Measurements from ENCODE around the gene SZRD1.

The SZRD1 gene

DNA sequence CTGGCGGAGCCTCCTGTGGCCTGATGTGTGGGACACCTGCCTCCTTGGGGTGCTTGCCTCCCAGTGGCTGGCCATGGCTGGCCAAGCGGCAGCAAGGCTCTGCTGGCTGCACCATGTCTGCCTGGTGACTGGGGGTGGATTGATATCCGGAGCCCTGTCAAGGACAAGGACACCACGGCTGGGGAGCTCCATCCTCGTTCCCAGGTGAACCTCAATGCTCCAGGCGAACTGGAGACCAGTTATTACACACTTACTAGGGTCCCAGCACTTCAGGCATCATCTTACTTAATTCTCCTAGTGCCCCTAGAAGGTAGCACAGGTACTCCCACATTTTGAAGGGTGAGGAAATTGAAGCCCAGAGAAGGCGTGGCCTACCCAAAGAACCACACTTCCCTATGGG lies 55.0 kb downstream of the SZRD1 start:
- WGBS (ENCODE audit: insufficient coverage, insufficient read length) = no CpG with 5 or more reads among the region's 7 CpGs
- Histone ChIP-seq H3K4me3 (ENCODE audit: low read length) (no peak overlapping the region), H3K27ac (ENCODE audit: low read length) (no peak overlapping the region), H3K4me1 (ENCODE audit: control insufficient read depth, insufficient read depth, low read length) (no peaks in the 10 kb centered on the region), H3K9me3 (ENCODE audit: control insufficient read depth, insufficient read depth, low read length) (no peaks in the 10 kb centered on the region), H3K36me3 (ENCODE audit: control insufficient read depth, insufficient read depth, low read length) (no peaks in the 10 kb centered on the region), H3K27me3 (ENCODE audit: control insufficient read depth, insufficient read depth, low read length) (no peaks in the 10 kb centered on the region)
- no peak for DNase-seq (ENCODE audit: low read depth, low spot score)

DNA sequence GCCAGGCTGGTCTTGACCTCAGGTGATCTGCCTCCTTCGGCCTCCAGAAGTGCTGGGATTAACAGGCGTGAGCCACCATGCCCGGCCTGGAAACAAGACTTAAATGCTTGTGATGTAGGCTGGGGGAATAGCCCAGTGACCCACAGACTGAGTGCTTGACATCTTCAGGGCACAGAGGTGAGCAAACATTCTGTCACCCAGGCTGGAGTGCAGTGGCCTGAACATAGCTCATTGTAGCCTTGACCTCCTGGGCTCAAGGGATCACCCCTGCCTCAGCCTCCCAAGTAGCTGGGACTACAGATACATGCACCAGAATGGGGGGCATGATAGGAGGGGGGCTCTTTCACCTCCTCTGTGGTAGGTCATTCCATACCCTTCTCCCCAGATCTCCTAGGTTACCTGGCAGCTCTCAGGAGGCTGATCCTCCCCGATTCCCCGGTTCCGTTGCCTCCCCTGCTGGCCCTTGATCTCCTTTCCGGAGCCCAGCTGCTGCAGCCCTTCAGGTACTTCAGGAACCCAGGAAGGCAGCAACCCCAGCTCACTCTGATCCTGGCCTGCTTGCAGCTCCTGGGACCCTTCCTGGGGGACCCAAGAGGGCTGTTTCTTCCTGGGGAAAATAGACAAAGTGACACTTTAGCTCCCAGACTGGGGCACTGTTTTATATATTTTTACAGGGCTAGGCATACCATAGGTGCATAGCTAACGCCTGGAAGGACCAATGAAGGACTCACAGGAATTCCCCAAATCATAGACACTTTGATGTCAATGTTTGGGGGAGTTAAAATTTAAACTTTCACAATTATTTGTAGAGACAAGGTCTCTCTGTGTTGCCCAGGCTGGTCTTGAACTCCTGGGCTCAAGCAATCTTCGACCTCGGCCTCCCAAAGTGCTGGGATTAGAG lies 58.3 kb downstream of the SZRD1 start:
- WGBS (ENCODE audit: insufficient coverage, insufficient read length) = no CpG with 5 or more reads among the region's 10 CpGs

DNA sequence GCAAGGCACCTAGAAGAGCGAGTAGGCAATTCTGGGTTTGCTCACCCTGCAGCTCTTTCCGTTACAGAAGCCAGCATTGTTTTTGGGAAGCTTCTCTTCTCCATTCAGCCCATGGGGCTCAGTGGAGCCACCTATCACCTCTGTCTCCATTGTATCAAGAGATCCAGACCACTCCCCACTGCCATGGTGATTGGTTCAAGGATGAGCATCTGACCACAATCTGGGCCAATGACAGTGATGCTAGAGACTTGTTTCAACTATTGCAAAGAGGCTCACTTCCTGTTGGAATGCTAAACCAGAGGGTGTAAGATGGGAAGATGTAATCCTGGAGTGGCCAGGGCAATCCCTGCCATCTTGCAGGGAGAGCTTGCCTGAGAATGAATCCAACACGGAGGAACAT lies 63.6 kb downstream of the SZRD1 start:
- no peaks in the 10 kb centered on the region for H3K27me3 ChIP-seq (ENCODE audit: control insufficient read depth, insufficient read depth, low read length)
- WGBS (ENCODE audit: insufficient coverage, insufficient read length) = no CpG with 5 or more reads among the region's 3 CpGs
- H3K36me3 ChIP-seq (ENCODE audit: control insufficient read depth, insufficient read depth, low read length) = no peaks in the 10 kb centered on the region
- DNase-seq (ENCODE audit: low read depth, low spot score) = no peak
- no peaks in the 10 kb centered on the region for H3K9me3 ChIP-seq (ENCODE audit: control insufficient read depth, insufficient read depth, low read length)
- H3K27ac ChIP-seq (ENCODE audit: low read length) = no peak overlapping the region
- no peaks in the 10 kb centered on the region for H3K4me1 ChIP-seq (ENCODE audit: control insufficient read depth, insufficient read depth, low read length)
- no peak overlapping the region for H3K4me3 ChIP-seq (ENCODE audit: low read length)

More for the DNA sequence above, 58.3 kb downstream of the SZRD1 start:
- Histone ChIP-seq H3K9me3 (ENCODE audit: control insufficient read depth, insufficient read depth, low read length) (no peaks in the 10 kb centered on the region), H3K4me3 (ENCODE audit: low read length) (no peak overlapping the region), H3K27me3 (ENCODE audit: control insufficient read depth, insufficient read depth, low read length) (no peaks in the 10 kb centered on the region), H3K36me3 (ENCODE audit: control insufficient read depth, insufficient read depth, low read length) (no peaks in the 10 kb centered on the region), H3K4me1 (ENCODE audit: control insufficient read depth, insufficient read depth, low read length) (no peaks in the 10 kb centered on the region), H3K27ac (ENCODE audit: low read length) (no peak overlapping the region)
- DNase-seq (ENCODE audit: low read depth, low spot score) = no peak

DNA sequence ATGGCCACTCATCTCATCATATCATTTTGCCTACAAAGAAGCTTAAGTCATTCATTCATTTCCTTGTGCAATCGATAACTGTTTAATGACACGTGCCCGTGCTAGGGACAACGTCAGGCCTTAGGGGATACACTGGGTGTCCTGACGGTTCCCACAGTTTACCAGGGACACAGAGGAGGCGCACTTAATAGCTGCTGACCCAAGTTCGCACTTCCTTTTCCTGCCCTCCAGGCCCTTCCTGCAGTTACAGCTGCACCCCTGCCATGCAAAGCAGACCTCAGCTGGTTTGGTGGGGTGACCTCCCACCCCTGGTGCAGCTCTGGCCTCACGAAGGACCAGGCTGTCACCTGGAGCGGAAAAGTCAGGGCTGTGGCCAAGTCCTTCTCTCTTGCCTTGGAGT lies 66.0 kb downstream of the SZRD1 start:
- Histone ChIP-seq H3K4me1 (ENCODE audit: control insufficient read depth, insufficient read depth, low read length) (no peaks in the 10 kb centered on the region), H3K36me3 (ENCODE audit: control insufficient read depth, insufficient read depth, low read length) (no peaks in the 10 kb centered on the region), H3K4me3 (ENCODE audit: low read length) (no peak overlapping the region), H3K27me3 (ENCODE audit: control insufficient read depth, insufficient read depth, low read length) (no peaks in the 10 kb centered on the region), H3K27ac (ENCODE audit: low read length) (no peak overlapping the region), H3K9me3 (ENCODE audit: control insufficient read depth, insufficient read depth, low read length) (no peaks in the 10 kb centered on the region)
- no CpG with 5 or more reads among the region's 9 CpGs for WGBS (ENCODE audit: insufficient coverage, insufficient read length)
- no peak for DNase-seq (ENCODE audit: low read depth, low spot score)

DNA sequence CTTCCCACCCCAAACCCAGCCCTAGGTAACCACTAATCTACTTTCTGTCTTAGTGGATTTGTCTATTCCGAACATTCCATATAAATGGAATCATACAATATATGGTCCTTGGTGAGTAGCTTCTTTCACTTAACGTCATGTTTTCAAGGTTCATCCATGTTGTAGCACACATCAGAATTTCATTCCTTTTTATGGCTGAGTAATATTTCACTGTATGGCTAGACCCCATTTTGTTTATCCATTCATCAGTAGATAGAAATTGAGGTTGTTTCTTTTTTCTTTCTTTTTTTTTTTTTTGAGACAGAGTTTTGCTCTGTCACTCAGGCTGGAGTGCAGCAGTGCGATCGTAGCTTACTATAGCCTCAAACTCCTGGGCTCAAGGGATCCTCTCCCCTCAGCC lies 67.0 kb downstream of the SZRD1 start:
- H3K9me3 ChIP-seq (ENCODE audit: control insufficient read depth, insufficient read depth, low read length) = no peaks in the 10 kb centered on the region
- no CpG with 5 or more reads among the region's 4 CpGs for WGBS (ENCODE audit: insufficient coverage, insufficient read length)
- no peak overlapping the region for H3K4me3 ChIP-seq (ENCODE audit: low read length)
- no peak overlapping the region for H3K27ac ChIP-seq (ENCODE audit: low read length)
- no peaks in the 10 kb centered on the region for H3K36me3 ChIP-seq (ENCODE audit: control insufficient read depth, insufficient read depth, low read length)
- no peak for DNase-seq (ENCODE audit: low read depth, low spot score)
- H3K4me1 ChIP-seq (ENCODE audit: control insufficient read depth, insufficient read depth, low read length) = no peaks in the 10 kb centered on the region
- no peaks in the 10 kb centered on the region for H3K27me3 ChIP-seq (ENCODE audit: control insufficient read depth, insufficient read depth, low read length)

DNA sequence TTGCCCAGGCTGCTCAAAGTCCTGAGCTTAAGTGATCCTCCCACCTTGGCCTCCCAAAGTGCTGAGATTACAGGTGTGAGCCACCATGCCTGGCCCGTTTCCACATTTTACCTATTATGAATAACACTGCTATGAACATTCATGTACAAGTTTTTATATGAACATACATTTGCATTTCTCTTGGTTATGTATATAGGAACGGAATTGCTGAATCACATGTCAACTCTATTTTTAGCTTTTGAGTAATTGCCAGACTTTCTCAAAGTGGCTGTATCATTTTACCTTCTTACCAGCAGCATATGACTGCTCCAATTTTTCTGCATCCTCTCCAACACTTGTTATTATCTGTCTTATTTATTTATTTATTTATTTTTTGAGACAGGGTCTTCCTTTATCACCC lies 67.5 kb downstream of the SZRD1 start:
- no peak overlapping the region for H3K4me3 ChIP-seq (ENCODE audit: low read length)
- no peaks in the 10 kb centered on the region for H3K4me1 ChIP-seq (ENCODE audit: control insufficient read depth, insufficient read depth, low read length)
- no peaks in the 10 kb centered on the region for H3K9me3 ChIP-seq (ENCODE audit: control insufficient read depth, insufficient read depth, low read length)

DNA sequence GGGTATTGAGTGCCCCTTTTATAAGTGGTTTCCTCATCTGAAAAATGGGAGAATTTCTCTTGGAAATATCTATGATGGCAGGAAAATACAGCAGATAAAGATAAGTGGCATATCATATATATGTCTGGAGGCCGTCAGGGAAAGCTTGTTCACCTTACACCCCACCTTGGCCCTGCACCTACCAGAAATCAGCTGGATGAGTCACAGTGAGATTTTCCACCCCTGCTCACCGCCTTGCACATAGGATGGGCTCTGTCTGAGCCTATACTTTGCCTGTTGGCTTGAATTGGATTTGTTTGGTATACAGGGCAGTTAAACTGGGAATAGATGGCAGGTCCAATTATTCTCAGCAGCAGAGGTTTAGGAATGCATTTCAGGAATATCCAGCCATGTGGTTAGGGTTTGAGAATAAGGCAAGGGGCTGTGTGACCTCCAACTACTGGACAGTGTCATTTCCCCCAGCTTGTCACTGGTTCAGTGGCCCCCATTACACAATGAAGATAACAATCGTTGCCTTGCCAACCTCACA lies 70.0 kb downstream of the SZRD1 start, which contains the start of gene SPATA21:
SPATA21 (minus strand) TSS at position 479 of the 529 bp plus-strand sequence. CDS start 6,053 bp downstream, outside the sequence.
- H3K9me3 ChIP-seq (ENCODE audit: control insufficient read depth, insufficient read depth, low read length) = no peaks in the 10 kb centered on the region
- WGBS (ENCODE audit: insufficient coverage, insufficient read length) = no CpG with 5 or more reads among the region's 3 CpGs
- no peak within 1 kb of the TSS for H3K27ac ChIP-seq (ENCODE audit: low read length)
- DNase-seq (ENCODE audit: low read depth, low spot score) = no peak
- H3K4me3 ChIP-seq (ENCODE audit: low read length) = no peak within 1 kb of the TSS
- no peaks in the 10 kb centered on the region for H3K4me1 ChIP-seq (ENCODE audit: control insufficient read depth, insufficient read depth, low read length)
- H3K27me3 ChIP-seq (ENCODE audit: control insufficient read depth, insufficient read depth, low read length) = no peaks in the 10 kb centered on the region
- no peaks in the 10 kb centered on the region for H3K36me3 ChIP-seq (ENCODE audit: control insufficient read depth, insufficient read depth, low read length)

More for the DNA sequence above, 67.5 kb downstream of the SZRD1 start:
- no peak for DNase-seq (ENCODE audit: low read depth, low spot score)
- no peak overlapping the region for H3K27ac ChIP-seq (ENCODE audit: low read length)
- no CpG with 5 or more reads among the region's 2 CpGs for WGBS (ENCODE audit: insufficient coverage, insufficient read length)
- no peaks in the 10 kb centered on the region for H3K36me3 ChIP-seq (ENCODE audit: control insufficient read depth, insufficient read depth, low read length)
- H3K27me3 ChIP-seq (ENCODE audit: control insufficient read depth, insufficient read depth, low read length) = no peaks in the 10 kb centered on the region

DNA sequence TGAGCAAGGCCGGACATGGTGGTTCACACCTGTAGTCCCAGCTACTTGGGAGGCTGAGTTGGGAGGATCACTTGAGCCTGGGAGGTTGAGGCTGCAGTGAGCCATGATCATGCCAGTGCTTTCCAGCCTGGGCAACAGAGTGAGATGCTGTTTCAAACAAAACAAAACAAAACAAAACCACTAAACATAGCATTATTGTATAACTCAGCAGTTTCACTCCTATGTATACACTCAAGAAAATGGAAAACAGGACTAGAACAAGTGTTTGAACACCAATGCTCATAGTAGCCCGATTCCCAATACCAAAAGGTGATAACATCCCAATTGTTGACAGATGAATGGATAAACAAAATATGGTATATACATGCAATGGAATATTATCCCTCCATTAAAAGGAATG lies 71.5 kb downstream of the SZRD1 start:
- Histone ChIP-seq H3K27me3 (ENCODE audit: control insufficient read depth, insufficient read depth, low read length) (peaks cover 2% of the 10 kb centered on the region; the same call in 1 of the 2 replicates), H3K4me1 (ENCODE audit: control insufficient read depth, insufficient read depth, low read length) (no peaks in the 10 kb centered on the region)
- WGBS (ENCODE audit: insufficient coverage, insufficient read length) = no CpG with 5 or more reads among the region's 2 CpGs

DNA sequence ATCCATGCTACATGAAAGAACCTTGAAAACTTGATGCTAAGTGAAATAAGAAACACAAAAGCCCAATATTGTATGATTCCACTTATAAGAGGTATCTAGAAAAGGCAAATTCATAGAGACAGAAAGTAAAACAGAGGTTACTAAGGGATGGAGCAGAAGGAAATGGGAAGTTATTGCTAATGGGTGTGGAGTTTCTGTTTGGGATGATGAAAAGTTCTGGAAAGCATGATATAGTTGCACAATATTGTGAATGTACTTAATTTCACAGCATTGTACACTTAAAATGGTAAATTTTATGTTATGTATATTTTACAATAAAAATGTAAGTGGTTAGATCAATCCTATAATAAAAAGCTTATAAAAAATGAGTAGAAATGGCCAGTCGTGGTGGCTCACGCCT lies 71.9 kb downstream of the SZRD1 start:
- no peak overlapping the region for H3K27ac ChIP-seq (ENCODE audit: low read length)
- WGBS (ENCODE audit: insufficient coverage, insufficient read length) = no CpG with 5 or more reads among the region's 2 CpGs

More for the DNA sequence above, 71.5 kb downstream of the SZRD1 start:
- Histone ChIP-seq H3K27ac (ENCODE audit: low read length) (no peak overlapping the region), H3K36me3 (ENCODE audit: control insufficient read depth, insufficient read depth, low read length) (no peaks in the 10 kb centered on the region), H3K9me3 (ENCODE audit: control insufficient read depth, insufficient read depth, low read length) (no peaks in the 10 kb centered on the region), H3K4me3 (ENCODE audit: low read length) (no peak overlapping the region)
- no peak for DNase-seq (ENCODE audit: low read depth, low spot score)

DNA sequence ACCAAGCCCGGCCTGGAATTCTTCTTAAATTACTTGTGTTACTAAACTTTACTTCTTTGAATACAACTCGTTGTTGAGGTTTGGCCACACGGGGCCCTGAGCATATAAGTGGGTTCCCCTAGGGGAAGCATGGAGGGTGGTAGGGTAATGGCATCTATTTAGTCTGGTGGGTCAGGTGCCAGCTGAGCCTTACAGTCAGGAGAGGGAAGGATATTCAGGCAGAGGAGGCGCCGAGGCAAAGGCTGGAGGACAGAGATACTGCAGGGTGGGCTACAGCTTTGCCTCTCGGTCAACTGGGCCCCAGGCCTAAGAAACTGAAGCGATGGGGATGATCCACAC lies 73.1 kb downstream of the SZRD1 start:
- peak overlapping the region; percentile 13; the same call in 1 of the 2 replicates for H3K4me3 ChIP-seq (ENCODE audit: low read length)
- no peaks in the 10 kb centered on the region for H3K9me3 ChIP-seq (ENCODE audit: control insufficient read depth, insufficient read depth, low read length)
- H3K36me3 ChIP-seq (ENCODE audit: control insufficient read depth, insufficient read depth, low read length) = no peaks in the 10 kb centered on the region
- peaks cover 2% of the 10 kb centered on the region; the same call in 1 of the 2 replicates for H3K27me3 ChIP-seq (ENCODE audit: control insufficient read depth, insufficient read depth, low read length)
- no peak overlapping the region for H3K27ac ChIP-seq (ENCODE audit: low read length)
- no peaks in the 10 kb centered on the region for H3K4me1 ChIP-seq (ENCODE audit: control insufficient read depth, insufficient read depth, low read length)
- no CpG with 5 or more reads among the region's 7 CpGs for WGBS (ENCODE audit: insufficient coverage, insufficient read length)
- DNase-seq (ENCODE audit: low read depth, low spot score) = peak; percentile 7

More for the DNA sequence above, 71.9 kb downstream of the SZRD1 start:
- no peaks in the 10 kb centered on the region for H3K4me1 ChIP-seq (ENCODE audit: control insufficient read depth, insufficient read depth, low read length)
- H3K4me3 ChIP-seq (ENCODE audit: low read length) = no peak overlapping the region
- H3K36me3 ChIP-seq (ENCODE audit: control insufficient read depth, insufficient read depth, low read length) = no peaks in the 10 kb centered on the region
- H3K9me3 ChIP-seq (ENCODE audit: control insufficient read depth, insufficient read depth, low read length) = no peaks in the 10 kb centered on the region
- peaks cover 2% of the 10 kb centered on the region; the same call in 1 of the 2 replicates for H3K27me3 ChIP-seq (ENCODE audit: control insufficient read depth, insufficient read depth, low read length)
- DNase-seq (ENCODE audit: low read depth, low spot score) = no peak

Measured in iPS DF 6.9 (cell line).